ENCODE measurements around the gene MCTP1.
A peak's percentile ranks its signal among the peaks of the same experiment; 100 is the strongest.

Gene MCTP1

DNA sequence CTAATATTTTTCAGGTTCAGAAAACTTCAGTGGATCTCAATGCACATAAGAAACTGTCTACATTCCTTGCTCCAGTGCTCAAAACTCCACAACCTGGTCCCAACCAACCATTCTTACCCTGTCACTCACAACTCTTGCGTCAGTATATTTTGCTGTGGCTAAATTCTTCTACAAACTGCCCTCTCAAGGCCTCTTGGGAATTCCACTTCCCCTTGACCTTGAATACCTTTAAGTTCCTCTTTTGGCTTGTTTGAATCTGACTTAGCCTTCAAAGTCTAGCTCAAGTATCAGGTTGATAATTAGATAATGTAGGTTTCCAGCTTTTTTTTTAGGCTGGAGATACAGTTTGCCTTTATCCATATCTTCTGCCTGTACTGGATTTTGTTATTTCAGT is 538.2 kb downstream of the MCTP1 start:
- peak; percentile 3 for DNase-seq

- peak; percentile 24 for DNase-seq
Observed at GRCh38 chr5:94745786-94746730, 538.8 kb downstream of the MCTP1 start.

GRCh38 chr5:94744906-94745305 is 540.0 kb downstream of the MCTP1 start:
- DNase-seq = no peak

GRCh38 chr5:94742852-94743251 is 542.0 kb downstream of the MCTP1 start:
- DNase-seq = no peak

- DNase-seq = no peak
Observed at GRCh38 chr5:94740286-94740685, 544.6 kb downstream of the MCTP1 start.

DNA sequence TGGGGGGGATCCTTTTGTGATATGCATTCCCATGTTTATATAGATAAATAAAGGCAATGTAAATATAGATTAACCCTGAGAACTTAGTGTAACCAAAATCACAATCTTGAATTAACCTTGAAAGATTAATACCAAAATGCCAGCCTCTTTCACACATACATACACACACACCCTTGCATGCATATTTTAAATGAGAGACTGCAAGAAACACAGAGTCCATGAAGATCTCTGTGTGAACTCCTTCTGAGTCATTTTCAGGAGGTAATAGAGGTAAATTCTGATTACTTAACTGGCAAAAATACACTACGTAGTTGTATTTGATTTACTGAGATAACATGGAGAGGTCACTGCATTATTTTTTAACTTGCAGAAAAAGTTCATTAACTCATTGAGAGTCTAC is 548.4 kb downstream of the MCTP1 start:
- no peak for DNase-seq

GRCh38 chr5:94731471-94731870 is 553.4 kb downstream of the MCTP1 start:
- DNase-seq = no peak

- DNase-seq = no peak
Observed at GRCh38 chr5:94725142-94725541, 559.8 kb downstream of the MCTP1 start.

GRCh38 chr5:94715768-94716167 is 569.1 kb downstream of the MCTP1 start:
- no peak for DNase-seq

DNA sequence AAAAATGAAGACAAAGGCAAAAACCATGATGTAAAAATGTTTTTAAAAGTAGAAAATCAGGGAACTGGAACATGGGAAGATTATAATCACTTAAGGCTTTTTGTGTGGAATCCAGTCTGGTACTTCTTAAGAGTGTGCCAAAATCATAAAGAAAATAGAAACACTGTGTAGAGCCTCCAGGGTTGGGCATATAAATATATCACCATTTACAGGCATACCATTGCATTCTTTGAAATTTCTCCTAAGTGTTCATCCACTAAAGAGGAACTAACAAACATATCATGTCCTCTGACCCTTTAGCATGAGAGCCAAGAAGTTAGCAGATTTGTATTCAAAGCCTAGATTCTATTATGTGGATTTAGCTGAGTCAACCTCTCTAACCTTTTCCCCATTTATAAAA is 573.1 kb downstream of the MCTP1 start:
- no peak for DNase-seq

GRCh38 chr5:94709277-94709676 is 575.6 kb downstream of the MCTP1 start:
- no peak for DNase-seq

- DNase-seq = no peak
Observed at GRCh38 chr5:94707359-94707758, 577.5 kb downstream of the MCTP1 start.

GRCh38 chr5:94705427-94705826 is 579.5 kb downstream of the MCTP1 start:
- peak; percentile 11 for DNase-seq

DNA sequence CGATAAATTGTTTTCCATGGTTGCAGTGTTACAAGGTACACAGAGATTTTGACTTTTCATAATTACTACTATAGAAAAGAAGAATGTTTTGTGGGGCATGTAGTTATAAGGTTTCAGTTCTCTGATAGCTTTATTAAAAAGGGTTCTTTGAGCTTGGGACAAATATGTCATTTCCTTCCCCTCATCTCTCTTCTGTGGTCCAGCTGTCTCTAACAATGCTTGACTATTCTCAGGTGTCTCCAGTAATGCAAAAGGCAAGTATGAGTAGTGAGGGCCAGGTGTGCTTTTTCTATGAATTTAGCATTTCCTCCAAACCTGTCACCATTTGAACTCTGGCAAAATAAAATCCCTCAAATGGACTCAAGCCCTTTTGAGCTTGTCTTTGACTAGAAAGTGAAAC is 582.2 kb downstream of the MCTP1 start:
- no peak for DNase-seq

- DNase-seq = no peak
Observed at GRCh38 chr5:94700592-94700991, 584.3 kb downstream of the MCTP1 start.

DNA sequence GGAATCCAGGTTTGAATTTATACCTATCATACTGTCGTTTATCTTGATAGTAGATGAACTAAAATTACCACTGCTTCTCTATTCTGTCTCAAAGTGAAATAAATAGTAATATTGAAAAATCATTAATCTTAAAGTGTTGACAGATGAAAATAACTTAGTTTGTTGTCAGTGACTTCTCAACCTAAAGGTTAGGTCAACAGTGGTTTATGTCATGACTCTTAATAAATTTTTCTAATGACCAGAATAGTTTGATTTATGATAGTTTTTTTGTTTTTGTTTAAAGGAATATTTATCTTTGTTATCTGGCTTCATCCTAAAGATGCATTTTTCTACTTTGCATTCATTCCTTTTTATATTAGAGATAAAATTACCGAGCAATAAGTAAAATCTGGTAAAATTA is 585.3 kb downstream of the MCTP1 start:
- no peak for DNase-seq

DNA sequence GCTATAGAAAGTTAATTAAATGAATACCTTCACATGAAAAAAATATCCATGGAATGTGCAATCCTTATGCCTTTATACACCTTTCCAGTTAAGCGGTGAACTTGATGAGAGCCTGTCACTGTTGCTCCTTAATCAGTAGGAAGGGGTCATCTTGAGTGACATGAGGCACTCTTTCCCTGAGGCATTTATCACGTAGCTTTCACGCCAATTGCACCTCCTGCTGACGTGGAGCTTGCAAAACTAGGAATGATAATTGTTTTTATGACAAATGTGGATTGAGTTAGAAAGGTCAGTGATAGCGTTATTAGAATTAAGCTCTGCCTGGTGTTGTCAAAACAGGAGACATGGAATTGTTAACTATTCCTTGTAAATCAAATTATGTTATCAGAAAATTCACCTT is 586.7 kb downstream of the MCTP1 start:
- DNase-seq = no peak

DNA sequence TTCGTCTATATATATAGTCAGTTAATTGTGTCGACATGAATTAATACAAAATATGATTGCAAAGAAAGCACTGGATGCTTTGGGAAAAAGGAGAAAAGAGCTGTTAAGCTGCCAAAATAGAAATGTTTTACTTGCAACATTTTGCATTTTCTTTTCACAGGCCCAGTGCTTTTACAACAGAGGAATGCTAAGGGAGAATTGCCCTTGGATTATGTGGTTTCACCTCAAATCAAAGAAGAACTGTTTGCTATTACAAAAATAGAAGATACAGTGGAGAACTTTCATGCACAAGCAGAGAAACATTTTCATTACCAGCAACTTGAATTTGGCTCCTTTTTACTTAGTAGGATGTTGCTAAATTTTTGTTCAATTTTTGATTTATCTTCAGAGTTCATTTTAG is 590.2 kb downstream of the MCTP1 start:
- no peak for DNase-seq

GRCh38 chr5:94693845-94694370 is 591.0 kb downstream of the MCTP1 start:
- no peak for DNase-seq

- peak; percentile 86 for DNase-seq
Observed at GRCh38 chr5:94693043-94693822, 591.7 kb downstream of the MCTP1 start.

DNA sequence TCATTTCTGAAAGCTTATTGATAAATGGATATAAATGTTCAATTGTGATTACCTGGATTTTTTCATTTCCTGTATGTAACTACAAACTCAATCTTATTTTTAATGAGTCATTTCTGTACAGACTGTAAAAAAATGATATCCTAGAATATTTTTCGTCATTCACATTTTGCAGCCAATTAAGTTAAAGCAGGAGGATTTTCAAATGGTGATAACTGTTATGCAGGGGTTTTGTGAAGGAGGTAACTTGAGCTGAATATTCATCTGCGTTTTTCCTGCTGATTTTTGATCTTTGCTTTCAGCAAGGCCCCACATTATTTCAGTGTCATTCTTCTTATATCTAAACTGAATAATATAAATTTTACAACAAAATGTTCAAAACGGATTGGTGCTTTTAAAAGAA is 592.3 kb downstream of the MCTP1 start:
- DNase-seq = no peak

- DNase-seq = peak; percentile 18
Observed at GRCh38 chr5:94691949-94692348, 592.9 kb downstream of the MCTP1 start.

GRCh38 chr5:94691291-94691690 is 593.6 kb downstream of the MCTP1 start:
- no peak for DNase-seq

GRCh38 chr5:94690778-94691177 is 594.1 kb downstream of the MCTP1 start:
- no peak for DNase-seq
